ENCODE measurements around the gene INMT. TPM values are rescaled to one million over a fixed set of nuclear protein-coding genes. Genes with fewer than 3 reads are reported as not detected.

INMT gene
- total and polyA plus RNA-seq, 11 donors: 11.7 to 88.1 (median 27.9) TPM

DNA sequence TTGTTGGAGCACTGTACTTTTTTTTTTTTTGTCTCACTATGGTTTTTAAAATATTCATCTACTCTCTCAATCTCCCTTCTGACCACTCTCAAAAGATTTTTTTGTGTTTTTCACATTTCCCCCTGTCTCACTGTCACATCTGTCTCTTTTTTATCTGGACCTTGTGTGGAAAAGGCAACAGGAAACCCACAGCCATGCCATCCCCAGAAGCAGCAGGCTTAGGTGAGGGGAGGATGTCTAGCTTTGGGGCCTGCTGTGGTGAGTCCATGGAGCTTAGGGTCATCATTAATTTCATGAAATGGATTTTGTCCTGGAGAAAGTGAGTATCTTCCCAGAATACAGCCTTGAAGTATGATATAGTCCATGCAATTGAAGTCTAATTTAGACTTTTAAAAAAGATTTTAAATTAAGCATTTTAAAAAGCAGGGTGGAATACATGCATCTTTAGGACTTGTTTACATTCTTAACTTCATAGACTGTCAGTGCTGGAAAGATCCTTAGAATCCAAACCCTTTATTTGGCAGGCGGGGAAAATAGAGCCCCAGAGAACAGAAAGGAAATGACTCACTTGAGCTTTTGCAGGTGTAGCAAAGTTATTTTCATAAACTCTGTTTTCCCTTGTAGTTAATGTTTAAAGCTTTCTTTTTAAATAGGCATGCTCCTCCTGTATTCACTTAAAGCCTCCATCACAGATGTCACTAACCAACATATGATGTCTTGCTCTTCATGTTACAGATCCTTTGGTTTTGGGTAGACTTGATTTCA lies 44.4 kb downstream of the INMT start:
- DNase-seq: no peak

DNA sequence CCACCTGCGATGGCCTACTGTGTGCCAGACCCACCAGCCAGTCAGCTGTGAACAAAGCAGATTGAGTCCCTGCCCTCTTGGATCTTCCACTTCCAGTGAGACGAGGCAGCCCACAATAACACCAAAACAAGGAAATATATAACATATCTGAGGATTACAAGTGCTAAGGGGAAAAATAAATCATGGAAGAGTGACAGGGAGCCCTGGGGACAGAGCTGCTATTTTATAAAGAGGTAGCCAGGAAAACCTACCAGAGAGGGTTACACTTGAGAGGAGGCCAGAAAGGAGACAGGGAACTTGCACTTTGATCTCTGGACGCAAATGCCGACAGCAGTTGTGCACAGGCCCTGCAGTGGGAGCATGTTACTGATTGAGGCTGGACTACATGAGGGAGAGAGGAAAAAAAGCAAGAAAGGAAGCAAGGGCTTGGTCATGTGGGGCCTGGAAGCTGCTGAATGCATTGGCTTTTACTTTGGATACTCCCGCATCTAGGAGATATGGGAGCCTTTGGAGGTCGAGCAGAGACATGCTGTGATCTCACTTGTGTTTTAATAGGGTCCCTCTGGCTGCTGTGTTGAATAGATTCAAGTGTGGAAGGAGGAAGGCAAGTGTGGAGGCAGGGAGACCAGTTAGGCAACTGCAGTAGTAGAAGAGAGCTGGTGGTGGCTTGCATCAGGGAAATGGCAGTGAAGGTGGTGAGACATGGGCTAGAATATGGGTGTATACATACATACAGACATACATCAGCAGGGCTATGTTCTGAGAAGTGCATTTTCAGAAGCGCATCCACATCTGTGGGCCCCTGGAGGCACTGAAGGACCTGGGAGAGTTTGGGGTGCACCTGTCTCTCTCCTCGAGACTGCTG lies 45.5 kb downstream of the INMT start:
- Histone ChIP-seq H3K9me3 (no peaks in the 10 kb centered on the region), H3K27ac (peak overlapping the region in 11 of 12 donors; percentile 22 to 76 (median 37)), H3K4me1 (peaks cover 0 to 57% (median 37%) of the 10 kb centered on the region in 12 donors), H3K4me3 (no peak overlapping the region), H3K27me3 (no peaks in the 10 kb centered on the region), H3K36me3 (peaks cover 0 to 18% (median 4%) of the 10 kb centered on the region in 9 donors)
- DNase-seq (no peak), ATAC-seq (peak in 2 of 4 donors; percentile 3 to 43)
- WGBS, 4 donors: 59 to 67% (median 62%) methylated on average over 8 of the region's 8 CpGs
- intact Hi-C loops (cut with DNase I): loop anchor here in 4 of 10 donors (2.0 to 5.0 kb wide), 3 partner anchors 55 to 325 kb away; no protein-coding TSS in a partner anchor
- TF ChIP-seq, protein P1, sequence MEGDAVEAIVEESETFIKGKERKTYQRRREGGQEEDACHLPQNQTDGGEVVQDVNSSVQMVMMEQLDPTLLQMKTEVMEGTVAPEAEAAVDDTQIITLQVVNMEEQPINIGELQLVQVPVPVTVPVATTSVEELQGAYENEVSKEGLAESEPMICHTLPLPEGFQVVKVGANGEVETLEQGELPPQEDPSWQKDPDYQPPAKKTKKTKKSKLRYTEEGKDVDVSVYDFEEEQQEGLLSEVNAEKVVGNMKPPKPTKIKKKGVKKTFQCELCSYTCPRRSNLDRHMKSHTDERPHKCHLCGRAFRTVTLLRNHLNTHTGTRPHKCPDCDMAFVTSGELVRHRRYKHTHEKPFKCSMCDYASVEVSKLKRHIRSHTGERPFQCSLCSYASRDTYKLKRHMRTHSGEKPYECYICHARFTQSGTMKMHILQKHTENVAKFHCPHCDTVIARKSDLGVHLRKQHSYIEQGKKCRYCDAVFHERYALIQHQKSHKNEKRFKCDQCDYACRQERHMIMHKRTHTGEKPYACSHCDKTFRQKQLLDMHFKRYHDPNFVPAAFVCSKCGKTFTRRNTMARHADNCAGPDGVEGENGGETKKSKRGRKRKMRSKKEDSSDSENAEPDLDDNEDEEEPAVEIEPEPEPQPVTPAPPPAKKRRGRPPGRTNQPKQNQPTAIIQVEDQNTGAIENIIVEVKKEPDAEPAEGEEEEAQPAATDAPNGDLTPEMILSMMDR (IDR thresholded peaks at IDR 0.05): no peak
- no peak for TF ChIP-seq POLR2A (IDR thresholded peaks at IDR 0.05)

More for the DNA sequence above, 44.4 kb downstream of the INMT start:
- TF ChIP-seq, protein P1 (IDR thresholded peaks at IDR 0.05): no peak
- TF ChIP-seq POLR2A (IDR thresholded peaks at IDR 0.05): no peak
- intact Hi-C loops (cut with DNase I): loop anchor here in 3 of 10 donors (5.0 kb wide), 2 partner anchors 54 to 326 kb away; no protein-coding TSS in a partner anchor
- Histone ChIP-seq H3K36me3 (peaks cover 0 to 29% (median 13%) of the 10 kb centered on the region in 9 donors), H3K4me3 (no peak overlapping the region), H3K27ac (peak overlapping the region in 10 of 12 donors; percentile 25 to 76 (median 52)), H3K9me3 (no peaks in the 10 kb centered on the region), H3K4me1 (peaks cover 0 to 56% (median 36%) of the 10 kb centered on the region in 12 donors), H3K27me3 (no peaks in the 10 kb centered on the region)
- peak in 2 of 4 donors; percentile 28 to 31 for ATAC-seq
- 38 to 53% (median 42%) methylated on average over 1 of the region's 1 CpG for WGBS, 4 donors

DNA sequence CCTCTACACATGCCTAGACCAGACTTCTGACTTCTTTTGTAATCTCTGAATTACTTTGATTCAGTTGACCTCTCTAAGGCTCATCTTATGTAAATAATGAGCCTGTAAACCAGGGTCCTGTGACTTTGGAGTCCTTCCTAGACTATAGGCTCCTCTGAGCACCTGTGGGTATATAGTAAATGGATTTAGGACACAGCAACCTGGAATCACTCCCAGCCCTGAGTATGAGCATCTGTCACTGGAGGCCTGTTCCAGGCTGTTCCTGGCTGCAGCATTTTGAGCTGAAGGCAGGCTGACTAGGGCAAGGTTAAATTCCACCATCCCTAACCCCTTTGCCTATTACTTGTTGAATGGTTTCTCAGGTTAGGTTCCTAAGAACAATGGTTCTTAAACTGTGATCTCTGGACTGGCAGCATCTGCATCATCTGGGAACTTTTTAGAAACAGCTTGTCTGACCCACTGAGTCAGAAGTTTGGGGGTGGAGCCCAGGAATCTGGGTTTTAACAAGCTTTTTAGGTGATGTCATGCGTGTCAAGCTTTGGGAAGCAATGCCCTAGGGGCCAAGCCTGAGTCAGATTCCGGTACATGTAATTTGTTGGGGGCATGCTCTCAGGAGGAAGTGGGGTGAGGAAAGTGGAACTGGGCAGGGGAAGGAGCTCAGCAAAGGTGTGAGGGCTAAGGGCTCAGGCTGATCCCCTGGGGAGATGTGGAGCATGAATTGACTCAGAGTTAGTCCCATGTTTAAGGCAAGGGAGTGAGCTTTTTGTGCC lies 47.5 kb downstream of the INMT start:
- Histone ChIP-seq H3K27me3 (no peaks in the 10 kb centered on the region), H3K4me1 (peaks cover 0 to 70% (median 45%) of the 10 kb centered on the region in 12 donors), H3K27ac (peak overlapping the region in 7 of 12 donors; percentile 5 to 56 (median 23)), H3K4me3 (no peak overlapping the region), H3K36me3 (peaks cover 0 to 5% (median 0%) of the 10 kb centered on the region in 9 donors), H3K9me3 (no peaks in the 10 kb centered on the region)
- DNase-seq (peak in 3 of 5 donors; percentile 43 to 84 (median 71)), ATAC-seq (peak in 3 of 4 donors; percentile 31 to 79 (median 58))
- TF ChIP-seq, protein P1 (IDR thresholded peaks at IDR 0.05): no peak
- no peak for TF ChIP-seq POLR2A (IDR thresholded peaks at IDR 0.05)
- intact Hi-C loops (cut with DNase I): loop anchor here in 4 of 10 donors (2.0 to 5.0 kb wide), 3 partner anchors 57 to 323 kb away; no protein-coding TSS in a partner anchor
- WGBS, 4 donors: 47 to 69% (median 55%) methylated on average over 2 of the region's 2 CpGs
